H1 (cell line): ENCODE results near the gene HDAC9. TPM values are rescaled to one million over a fixed set of nuclear protein-coding genes. Genes with fewer than 3 reads are reported as not detected.

Experiments used
- CTCF ChIA-PET: fragments of 300-600 bp; sonication (Branson Sonifier 250); formaldehyde crosslinking; loops from one replicate; lab custom pipeline; 2021; ENCODE audit not compliant: partially characterized antibody; lab: Charles Lee
- POLR2A ChIA-PET: fragments of 300-600 bp; sonication (Branson Sonifier 250); formaldehyde crosslinking; loops from one replicate; lab custom pipeline; 2021; ENCODE audit warnings: inconsistent platforms; ENCODE audit not compliant: partially characterized antibody; lab: Charles Lee
- DNase-seq, 2 experiments: peaks; one replicate each; pipeline versions ENCODE4 v3.0.0 to v3.0.0-alpha.2; 2010 to 2022; ENCODE audit warnings: low spot score in 2 of 2, low read depth in 1 of 2, mixed read lengths in 1 of 2
- FAIRE-seq: peaks from 2 replicates; lab custom pipeline; 2011; peaks lifted over from hg19 to GRCh38; lab: Jason Lieb, UNC
- H2AFZ ChIP-seq: 2 replicates; pipeline ENCODE4 v1.8.1; 2012; ENCODE audit warnings: low read length, inconsistent platforms
- H2AK5ac ChIP-seq: 2 replicates; pipeline ENCODE4 v1.6.1; 2013; ENCODE audit warnings: low read depth, low read length
- H2BK120ac ChIP-seq: replicated peaks from 2 replicates; pipeline ENCODE3; 2013; ENCODE audit warnings: low read depth, low read length, inconsistent platforms
- H2BK12ac ChIP-seq: 2 replicates; pipeline ENCODE4 v1.6.1; 2013; ENCODE audit warnings: low read depth, low read length
- H2BK15ac ChIP-seq: 2 replicates; pipeline ENCODE4 v1.6.1; 2013; ENCODE audit warnings: low read length
- H2BK20ac ChIP-seq: 2 replicates; pipeline ENCODE4 v1.6.1; 2013; ENCODE audit warnings: low read length
- H2BK5ac ChIP-seq: 2 replicates; pipeline ENCODE4 v1.6.1; 2013; ENCODE audit warnings: low read depth, low read length
- H3K14ac ChIP-seq: 2 replicates; pipeline ENCODE4 v1.6.1; 2013; ENCODE audit warnings: inconsistent platforms; ENCODE audit not compliant: insufficient read length
- H3K18ac ChIP-seq: 2 replicates; pipeline ENCODE4 v1.6.1; 2013; ENCODE audit warnings: low read length; ENCODE audit errors: extremely low read depth
- H3K23ac ChIP-seq: 2 replicates; pipeline ENCODE4 v1.6.1; 2013; ENCODE audit warnings: inconsistent platforms; ENCODE audit not compliant: insufficient read length
- H3K23me2 ChIP-seq: 2 replicates; pipeline ENCODE4 v1.6.1; 2013; ENCODE audit warnings: low read depth, low read length
- H3K27ac ChIP-seq: 2 replicates; pipeline ENCODE4 v1.6.1; 2011; ENCODE audit warnings: low read depth, low read length, inconsistent platforms
- H3K27me3 ChIP-seq, 4 experiments: replicated peaks in 1 of 4; 1 replicate in 1 of 4; 2 replicates in 3 of 4; pipeline versions ENCODE4 v1.6.1 to v1.8.1; 2011 to 2013; ENCODE audit warnings: low read length in 3 of 4, mild to moderate bottlenecking in 3 of 4, inconsistent platforms in 2 of 4, mixed read lengths in 2 of 4, moderate library complexity in 1 of 4; ENCODE audit not compliant: control insufficient read depth in 3 of 4, insufficient read depth in 3 of 4; ENCODE audit errors: extremely low read depth in 1 of 4
- H3K36me3 ChIP-seq, 4 experiments: 2 replicates each; pipeline versions ENCODE4 v1.6.1 to v1.8.1; 2011 to 2013; ENCODE audit warnings: mild to moderate bottlenecking in 4 of 4, low read length in 3 of 4, moderate library complexity in 2 of 4, control low read depth in 1 of 4, inconsistent platforms in 1 of 4; ENCODE audit not compliant: insufficient read depth in 4 of 4, control insufficient read depth in 2 of 4
- H3K4ac ChIP-seq: replicated peaks from 2 replicates; pipeline ENCODE3; 2013; ENCODE audit warnings: low read length, low read depth, mixed read lengths, inconsistent platforms; ENCODE audit not compliant: insufficient read length
- H3K4me1 ChIP-seq, 4 experiments: replicated peaks in 1 of 4; 1 replicate in 1 of 4; 2 replicates in 3 of 4; pipeline versions ENCODE4 v1.6.1 to v1.8.1; 2011 to 2013; ENCODE audit warnings: low read length in 3 of 4, inconsistent platforms in 2 of 4, mixed read lengths in 1 of 4; ENCODE audit not compliant: insufficient read depth in 4 of 4, control insufficient read depth in 3 of 4
- H3K4me2 ChIP-seq, 2 experiments: 2 replicates each; pipeline versions ENCODE4 v1.6.1 to v1.8.1; 2011 to 2013; ENCODE audit warnings: low read depth in 2 of 2, low read length in 2 of 2, control low read depth in 1 of 2, inconsistent platforms in 1 of 2, mild to moderate bottlenecking in 1 of 2; ENCODE audit not compliant: insufficient read depth in 1 of 2
- H3K4me3 ChIP-seq, 4 experiments: fragments of 200-600, 300-600 bp in 1 of 4; sonication (generic), shearing (Covaris generic), sonication (Bioruptor Twin) in 1 of 4; 2 replicates each; pipeline versions ENCODE4 v1.5.1 to v1.8.1; 2011 to 2016; ENCODE audit warnings: low read length in 4 of 4, low read depth in 3 of 4, control low read depth in 2 of 4, inconsistent platforms in 2 of 4, mild to moderate bottlenecking in 2 of 4, mixed read lengths in 1 of 4, moderate library complexity in 1 of 4; ENCODE audit not compliant: insufficient read depth in 2 of 4; ENCODE audit errors: extremely low read depth in 1 of 4
- H3K56ac ChIP-seq: replicated peaks from 2 replicates; pipeline ENCODE3; 2013; ENCODE audit warnings: low read depth, mild to moderate bottlenecking, mixed read lengths, low read length, inconsistent platforms; ENCODE audit not compliant: insufficient read length
- H3K79me1 ChIP-seq: 2 replicates; pipeline ENCODE4 v1.6.1; 2013; ENCODE audit warnings: low read depth, low read length, control low read depth
- H3K79me2 ChIP-seq, 2 experiments: 2 replicates each; pipeline versions ENCODE4 v1.6.1 to v1.8.1; 2012 to 2013; ENCODE audit warnings: low read length in 2 of 2, mild to moderate bottlenecking in 2 of 2, inconsistent platforms in 1 of 2; ENCODE audit not compliant: insufficient read depth in 2 of 2, control insufficient read depth in 1 of 2
- H3K9ac ChIP-seq, 4 experiments: replicated peaks in 1 of 4; 1 replicate in 1 of 4; 2 replicates in 3 of 4; pipeline versions ENCODE4 v1.6.1 to v1.8.1; 2011 to 2013; ENCODE audit warnings: low read depth in 3 of 4, low read length in 3 of 4, control low read depth in 2 of 4, mild to moderate bottlenecking in 2 of 4, moderate library complexity in 2 of 4, inconsistent platforms in 1 of 4; ENCODE audit errors: extremely low read depth in 1 of 4
- H3K9me3 ChIP-seq, 2 experiments: 2 replicates each; pipeline versions ENCODE4 v1.6.1 to v1.8.1; 2012 to 2013; ENCODE audit warnings: mild to moderate bottlenecking in 2 of 2, moderate library complexity in 2 of 2, control low read depth in 1 of 2, inconsistent platforms in 1 of 2, low read depth in 1 of 2, low read length in 1 of 2, mixed read lengths in 1 of 2; ENCODE audit not compliant: insufficient read depth in 2 of 2
- H4K20me1 ChIP-seq, 2 experiments: replicated peaks in 1 of 2; 2 replicates each; pipeline versions ENCODE3 to v1.8.1; 2011 to 2013; ENCODE audit warnings: inconsistent platforms in 2 of 2, low read length in 2 of 2, mild to moderate bottlenecking in 1 of 2; ENCODE audit not compliant: insufficient read depth in 2 of 2, control insufficient read depth in 1 of 2
- H4K5ac ChIP-seq: 2 replicates; pipeline ENCODE4 v1.6.1; 2013; ENCODE audit warnings: low read length, low read depth, mixed read lengths, inconsistent platforms; ENCODE audit not compliant: insufficient read length
- H4K8ac ChIP-seq: 2 replicates; pipeline ENCODE4 v1.8.0; 2013; ENCODE audit warnings: mild to moderate bottlenecking, moderate library complexity, low read length, inconsistent platforms; ENCODE audit not compliant: insufficient read depth; ENCODE audit errors: extremely low read depth
- H4K91ac ChIP-seq: replicated peaks from 2 replicates; pipeline ENCODE3; 2013; ENCODE audit warnings: low read length, mixed read lengths, inconsistent platforms; ENCODE audit not compliant: insufficient read length
- BACH1 ChIP-seq: IDR thresholded peaks from 2 replicates; pipeline ENCODE4 v1.6.1; 2012; ENCODE audit warnings: low read length, improper control_type of control experiment
- RBBP5 ChIP-seq: IDR thresholded peaks from 2 replicates; pipeline ENCODE4 v1.7.1; 2012; ENCODE audit warnings: low read depth, mild to moderate bottlenecking, inconsistent platforms, low read length, moderate library complexity, borderline replicate concordance
- RXRA ChIP-seq: IDR thresholded peaks from 2 replicates; pipeline ENCODE4 v1.6.1; 2011; ENCODE audit warnings: low read depth, mild to moderate bottlenecking, low read length, moderate library complexity; ENCODE audit not compliant: insufficient read depth
- SP1 ChIP-seq: IDR thresholded peaks from 2 replicates; pipeline ENCODE4 v1.6.1; 2011; ENCODE audit warnings: low read depth, low read length
- YY1 ChIP-seq: IDR thresholded peaks from 2 replicates; pipeline ENCODE4 v1.6.1; 2011; ENCODE audit warnings: low read depth, mild to moderate bottlenecking, low read length
- WGBS, 2 experiments: shearing (Covaris generic) in 1 of 2; methylation state at CpG; one replicate each; pipeline versions ENCODE4 v1.1.6 to v1.1.7; 2013 to 2015; ENCODE audit warnings: low lambda C conversion rate in 2 of 2, mixed read lengths in 2 of 2, inconsistent platforms in 1 of 2, low coverage in 1 of 2, missing lambda C conversion rate in 1 of 2; ENCODE audit not compliant: insufficient replicate concordance in 2 of 2, insufficient coverage in 1 of 2, insufficient read length in 1 of 2; ENCODE audit errors: extremely low coverage in 1 of 2, missing lambda C conversion rate in 1 of 2; 5-methylcytosine and 5-hydroxymethylcytosine counted together
- polyA plus RNA-seq, 7 experiments: library from polyadenylated mRNA; depleted of rRNA in 3 of 7; stranded (reverse) in 5 of 7; unstranded in 2 of 7; fragments of >200 nt in 5 of 7; fragments of 200-250 nt in 2 of 7; gene quantifications; 1 replicate in 5 of 7; 2 replicates in 1 of 7; 4 replicates in 1 of 7; pipeline versions ENCODE4 v1.2.1 to v1.2.3, GENCODE V29; 2011 to 2013; ENCODE audit warnings: missing spikeins in 2 of 7, mixed read lengths in 2 of 7
- total RNA-seq: library from RNA; stranded (reverse); fragmentation: NEBNext Ultra II Directional; extraction: Animal tissue kit (Norgen Biotek cat#: 25700); gene quantifications from 2 replicates; pipeline ENCODE4 v1.2.1, GENCODE V29; 2021

Gene HDAC9
- total and polyA plus RNA-seq, 2 of the 8 experiments (the other 6 are each of a cell fraction or from before 2014, with no cell fraction given) = 9.5 to 13.1 TPM

DNA sequence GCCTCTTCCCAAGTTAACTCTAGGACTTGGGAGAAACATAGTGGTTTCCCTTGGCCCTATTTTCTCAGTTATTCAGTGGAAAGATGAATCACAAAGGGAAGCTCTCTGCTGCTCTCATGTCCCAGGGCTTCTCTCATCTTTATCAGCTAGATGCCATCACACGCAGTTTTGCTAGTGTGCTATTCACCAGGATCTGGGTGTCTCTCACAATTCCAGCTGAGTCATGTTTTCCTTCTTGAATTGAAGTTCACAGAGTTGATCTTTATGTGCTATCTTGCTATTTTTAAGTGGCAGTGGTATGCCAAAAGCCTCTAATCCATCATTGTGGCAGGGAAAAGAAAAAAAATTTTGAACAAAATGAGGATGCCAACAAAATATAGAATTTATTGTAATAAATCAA, 520.6 kb downstream of the HDAC9 start:
- Histone ChIP-seq H2BK20ac (no peak overlapping the region), H2AFZ (no peak overlapping the region)

More for the DNA sequence above, 520.6 kb downstream of the HDAC9 start:
- Histone ChIP-seq H2BK120ac (no peak overlapping the region), H2BK12ac (no peak overlapping the region), H3K9ac (no peak overlapping the region), H3K79me2 (no peaks in the 10 kb centered on the region), H4K20me1 (no peaks in the 10 kb centered on the region), H3K27me3 (no peaks in the 10 kb centered on the region), H3K4me3 (no peak overlapping the region), H3K27ac (no peak overlapping the region), H4K91ac (no peak overlapping the region), H3K79me1 (no peaks in the 10 kb centered on the region), H3K9me3 (no peaks in the 10 kb centered on the region), H3K56ac (no peak overlapping the region), H3K4me1 (no peaks in the 10 kb centered on the region), H3K4ac (no peak overlapping the region), H3K14ac (no peak overlapping the region), H3K23ac (no peak overlapping the region), H2AK5ac (no peak overlapping the region), H4K5ac (no peak overlapping the region), H3K4me2 (no peak overlapping the region), H3K23me2 (no peaks in the 10 kb centered on the region), H3K18ac (no peak overlapping the region; the same call in 1 of the 2 replicates), H3K36me3 (no peaks in the 10 kb centered on the region), H2BK15ac (no peak overlapping the region), H2BK5ac (no peak overlapping the region), H4K8ac (no peak overlapping the region)
- DNase-seq = no peak
- CTCF ChIA-PET = interaction anchor here (0.7 to 0.9 kb wide), 3 partner anchors 9 to 36 kb away, joined by 3 to 5 read pairs (median 3); no protein-coding TSS in a partner anchor
- no peak for FAIRE-seq
- POLR2A ChIA-PET = no interaction called here
- WGBS, 2 experiments = 69% methylated on average over 1 of the region's 1 CpG; no CpG with 5 or more reads in 1 of the 2 experiments
- TF ChIP-seq SP1 (no peak), RXRA (no peak), RBBP5 (no peak), YY1 (no peak), BACH1 (peak; percentile 66)
